H1 (cell line): ENCODE measurements around the gene OTUB1. TPM values are rescaled to one million over a fixed set of nuclear protein-coding genes. Genes with fewer than 3 reads are reported as not detected.
A peak's percentile ranks its signal among the peaks of the same experiment; 100 is the strongest.

Experiments
- CTCF ChIA-PET: fragments of 300-600 bp; sonication (Branson Sonifier 250); formaldehyde crosslinking; loops from one replicate; lab custom pipeline; 2021; ENCODE audit not compliant: partially characterized antibody; lab: Charles Lee
- POLR2A ChIA-PET: fragments of 300-600 bp; sonication (Branson Sonifier 250); formaldehyde crosslinking; loops from one replicate; lab custom pipeline; 2021; ENCODE audit warnings: inconsistent platforms; ENCODE audit not compliant: partially characterized antibody; lab: Charles Lee
- DNase-seq, 2 experiments: peaks; one replicate each; pipeline versions ENCODE4 v3.0.0 to v3.0.0-alpha.2; 2010 to 2022; ENCODE audit warnings: low spot score in 2 of 2, low read depth in 1 of 2, mixed read lengths in 1 of 2
- FAIRE-seq: peaks from 2 replicates; lab custom pipeline; 2011; peaks lifted over from hg19 to GRCh38; lab: Jason Lieb, UNC
- H2AFZ ChIP-seq: 2 replicates; pipeline ENCODE4 v1.8.1; 2012; ENCODE audit warnings: low read length, inconsistent platforms
- H2AK5ac ChIP-seq: 2 replicates; pipeline ENCODE4 v1.6.1; 2013; ENCODE audit warnings: low read depth, low read length
- H2BK120ac ChIP-seq: replicated peaks from 2 replicates; pipeline ENCODE3; 2013; ENCODE audit warnings: low read depth, low read length, inconsistent platforms
- H2BK12ac ChIP-seq: 2 replicates; pipeline ENCODE4 v1.6.1; 2013; ENCODE audit warnings: low read depth, low read length
- H2BK15ac ChIP-seq: 2 replicates; pipeline ENCODE4 v1.6.1; 2013; ENCODE audit warnings: low read length
- H2BK20ac ChIP-seq: 2 replicates; pipeline ENCODE4 v1.6.1; 2013; ENCODE audit warnings: low read length
- H2BK5ac ChIP-seq: 2 replicates; pipeline ENCODE4 v1.6.1; 2013; ENCODE audit warnings: low read depth, low read length
- H3K14ac ChIP-seq: 2 replicates; pipeline ENCODE4 v1.6.1; 2013; ENCODE audit warnings: inconsistent platforms; ENCODE audit not compliant: insufficient read length
- H3K18ac ChIP-seq: 2 replicates; pipeline ENCODE4 v1.6.1; 2013; ENCODE audit warnings: low read length; ENCODE audit errors: extremely low read depth
- H3K23ac ChIP-seq: 2 replicates; pipeline ENCODE4 v1.6.1; 2013; ENCODE audit warnings: inconsistent platforms; ENCODE audit not compliant: insufficient read length
- H3K23me2 ChIP-seq: 2 replicates; pipeline ENCODE4 v1.6.1; 2013; ENCODE audit warnings: low read depth, low read length
- H3K27ac ChIP-seq: 2 replicates; pipeline ENCODE4 v1.6.1; 2011; ENCODE audit warnings: low read depth, low read length, inconsistent platforms
- H3K27me3 ChIP-seq, 4 experiments: replicated peaks in 1 of 4; 1 replicate in 1 of 4; 2 replicates in 3 of 4; pipeline versions ENCODE4 v1.6.1 to v1.8.1; 2011 to 2013; ENCODE audit warnings: low read length in 3 of 4, mild to moderate bottlenecking in 3 of 4, inconsistent platforms in 2 of 4, mixed read lengths in 2 of 4, moderate library complexity in 1 of 4; ENCODE audit not compliant: control insufficient read depth in 3 of 4, insufficient read depth in 3 of 4; ENCODE audit errors: extremely low read depth in 1 of 4
- H3K36me3 ChIP-seq, 4 experiments: 2 replicates each; pipeline versions ENCODE4 v1.6.1 to v1.8.1; 2011 to 2013; ENCODE audit warnings: mild to moderate bottlenecking in 4 of 4, low read length in 3 of 4, moderate library complexity in 2 of 4, control low read depth in 1 of 4, inconsistent platforms in 1 of 4; ENCODE audit not compliant: insufficient read depth in 4 of 4, control insufficient read depth in 2 of 4
- H3K4ac ChIP-seq: replicated peaks from 2 replicates; pipeline ENCODE3; 2013; ENCODE audit warnings: low read length, low read depth, mixed read lengths, inconsistent platforms; ENCODE audit not compliant: insufficient read length
- H3K4me1 ChIP-seq, 4 experiments: replicated peaks in 1 of 4; 1 replicate in 1 of 4; 2 replicates in 3 of 4; pipeline versions ENCODE4 v1.6.1 to v1.8.1; 2011 to 2013; ENCODE audit warnings: low read length in 3 of 4, inconsistent platforms in 2 of 4, mixed read lengths in 1 of 4; ENCODE audit not compliant: insufficient read depth in 4 of 4, control insufficient read depth in 3 of 4
- H3K4me2 ChIP-seq, 2 experiments: 2 replicates each; pipeline versions ENCODE4 v1.6.1 to v1.8.1; 2011 to 2013; ENCODE audit warnings: low read depth in 2 of 2, low read length in 2 of 2, control low read depth in 1 of 2, inconsistent platforms in 1 of 2, mild to moderate bottlenecking in 1 of 2; ENCODE audit not compliant: insufficient read depth in 1 of 2
- H3K4me3 ChIP-seq, 4 experiments: fragments of 200-600, 300-600 bp in 1 of 4; sonication (generic), shearing (Covaris generic), sonication (Bioruptor Twin) in 1 of 4; 2 replicates each; pipeline versions ENCODE4 v1.5.1 to v1.8.1; 2011 to 2016; ENCODE audit warnings: low read length in 4 of 4, low read depth in 3 of 4, control low read depth in 2 of 4, inconsistent platforms in 2 of 4, mild to moderate bottlenecking in 2 of 4, mixed read lengths in 1 of 4, moderate library complexity in 1 of 4; ENCODE audit not compliant: insufficient read depth in 2 of 4; ENCODE audit errors: extremely low read depth in 1 of 4
- H3K56ac ChIP-seq: replicated peaks from 2 replicates; pipeline ENCODE3; 2013; ENCODE audit warnings: low read depth, mild to moderate bottlenecking, mixed read lengths, low read length, inconsistent platforms; ENCODE audit not compliant: insufficient read length
- H3K79me1 ChIP-seq: 2 replicates; pipeline ENCODE4 v1.6.1; 2013; ENCODE audit warnings: low read depth, low read length, control low read depth
- H3K79me2 ChIP-seq, 2 experiments: 2 replicates each; pipeline versions ENCODE4 v1.6.1 to v1.8.1; 2012 to 2013; ENCODE audit warnings: low read length in 2 of 2, mild to moderate bottlenecking in 2 of 2, inconsistent platforms in 1 of 2; ENCODE audit not compliant: insufficient read depth in 2 of 2, control insufficient read depth in 1 of 2
- H3K9ac ChIP-seq, 4 experiments: replicated peaks in 1 of 4; 1 replicate in 1 of 4; 2 replicates in 3 of 4; pipeline versions ENCODE4 v1.6.1 to v1.8.1; 2011 to 2013; ENCODE audit warnings: low read depth in 3 of 4, low read length in 3 of 4, control low read depth in 2 of 4, mild to moderate bottlenecking in 2 of 4, moderate library complexity in 2 of 4, inconsistent platforms in 1 of 4; ENCODE audit errors: extremely low read depth in 1 of 4
- H3K9me3 ChIP-seq, 2 experiments: 2 replicates each; pipeline versions ENCODE4 v1.6.1 to v1.8.1; 2012 to 2013; ENCODE audit warnings: mild to moderate bottlenecking in 2 of 2, moderate library complexity in 2 of 2, control low read depth in 1 of 2, inconsistent platforms in 1 of 2, low read depth in 1 of 2, low read length in 1 of 2, mixed read lengths in 1 of 2; ENCODE audit not compliant: insufficient read depth in 2 of 2
- H4K20me1 ChIP-seq, 2 experiments: replicated peaks in 1 of 2; 2 replicates each; pipeline versions ENCODE3 to v1.8.1; 2011 to 2013; ENCODE audit warnings: inconsistent platforms in 2 of 2, low read length in 2 of 2, mild to moderate bottlenecking in 1 of 2; ENCODE audit not compliant: insufficient read depth in 2 of 2, control insufficient read depth in 1 of 2
- H4K5ac ChIP-seq: 2 replicates; pipeline ENCODE4 v1.6.1; 2013; ENCODE audit warnings: low read length, low read depth, mixed read lengths, inconsistent platforms; ENCODE audit not compliant: insufficient read length
- H4K8ac ChIP-seq: 2 replicates; pipeline ENCODE4 v1.8.0; 2013; ENCODE audit warnings: mild to moderate bottlenecking, moderate library complexity, low read length, inconsistent platforms; ENCODE audit not compliant: insufficient read depth; ENCODE audit errors: extremely low read depth
- H4K91ac ChIP-seq: replicated peaks from 2 replicates; pipeline ENCODE3; 2013; ENCODE audit warnings: low read length, mixed read lengths, inconsistent platforms; ENCODE audit not compliant: insufficient read length
- EZH2 ChIP-seq: fragments of 200-600 bp; sonication (generic); IDR thresholded peaks from 2 replicates; pipeline ENCODE4 v1.7.1; 2012; ENCODE audit warnings: low read depth, mild to moderate bottlenecking, moderate library complexity, low read length, inconsistent platforms; ENCODE audit not compliant: severe bottlenecking
- KDM1A ChIP-seq: fragments of 200-600, 300-600 bp; sonication (generic); IDR thresholded peaks from 2 replicates; pipeline ENCODE4 v1.7.1; 2016; ENCODE audit warnings: mild to moderate bottlenecking, low read length, borderline replicate concordance
- KDM4A ChIP-seq: IDR thresholded peaks from one replicate; pipeline ENCODE4 v1.7.1; 2012; ENCODE audit warnings: low read depth, mild to moderate bottlenecking, moderate library complexity, low read length, inconsistent platforms; ENCODE audit not compliant: severe bottlenecking
- MAX ChIP-seq: IDR thresholded peaks from 2 replicates; pipeline ENCODE4 v1.6.1; 2012; ENCODE audit warnings: inconsistent platforms
- ZNF274 ChIP-seq: IDR thresholded peaks from 2 replicates; pipeline ENCODE4 v1.7.0; 2012; ENCODE audit warnings: low read length, borderline replicate concordance; ENCODE audit errors: extremely low read depth
- WGBS, 2 experiments: shearing (Covaris generic) in 1 of 2; methylation state at CpG; one replicate each; pipeline versions ENCODE4 v1.1.6 to v1.1.7; 2013 to 2015; ENCODE audit warnings: low lambda C conversion rate in 2 of 2, mixed read lengths in 2 of 2, inconsistent platforms in 1 of 2, low coverage in 1 of 2, missing lambda C conversion rate in 1 of 2; ENCODE audit not compliant: insufficient replicate concordance in 2 of 2, insufficient coverage in 1 of 2, insufficient read length in 1 of 2; ENCODE audit errors: extremely low coverage in 1 of 2, missing lambda C conversion rate in 1 of 2; 5-methylcytosine and 5-hydroxymethylcytosine counted together
- polyA plus RNA-seq, 7 experiments: library from polyadenylated mRNA; depleted of rRNA in 3 of 7; stranded (reverse) in 5 of 7; unstranded in 2 of 7; fragments of >200 nt in 5 of 7; fragments of 200-250 nt in 2 of 7; gene quantifications; 1 replicate in 5 of 7; 2 replicates in 1 of 7; 4 replicates in 1 of 7; pipeline versions ENCODE4 v1.2.1 to v1.2.3, GENCODE V29; 2011 to 2013; ENCODE audit warnings: missing spikeins in 2 of 7, mixed read lengths in 2 of 7
- total RNA-seq: library from RNA; stranded (reverse); fragmentation: NEBNext Ultra II Directional; extraction: Animal tissue kit (Norgen Biotek cat#: 25700); gene quantifications from 2 replicates; pipeline ENCODE4 v1.2.1, GENCODE V29; 2021

OTUB1 gene
- total and polyA plus RNA-seq, 2 of the 8 experiments (the other 6 are each of a cell fraction or from before 2014, with no cell fraction given): 110 to 274 TPM

- H2BK12ac ChIP-seq: peak overlapping the region; percentile 80; the same call in 1 of the 2 replicates
- peaks cover 11 to 31% of the 10 kb centered on the region in 2 experiments for H4K20me1 ChIP-seq
- H2BK20ac ChIP-seq: no peak overlapping the region
- H3K23ac ChIP-seq: no peak overlapping the region
- WGBS, 2 experiments: 93% methylated on average over 4 of the region's 4 CpGs; no CpG with 5 or more reads in 1 of the 2 experiments
- H3K4me1 ChIP-seq: peaks cover 5 to 17% (median 10%) of the 10 kb centered on the region in 4 experiments; a peak in 6 of 7 replicates
- H3K79me1 ChIP-seq: no peaks in the 10 kb centered on the region
- no peak overlapping the region for H2AFZ ChIP-seq
- H4K5ac ChIP-seq: no peak overlapping the region
- ChIA-PET CTCF (interaction anchor here (1.0 to 21.2 kb wide), 7 partner anchors 14 to 108 kb away, joined by 3 to 291 read pairs (median 25); no protein-coding TSS in a partner anchor), POLR2A (interaction anchor here (0.9 to 1.4 kb wide), 4 partner anchors 14 to 22 kb away, joined by 3 read pairs; no protein-coding TSS in a partner anchor)
- no peak overlapping the region for H3K4ac ChIP-seq
- no peaks in the 10 kb centered on the region for H3K79me2 ChIP-seq
- no peak overlapping the region for H3K56ac ChIP-seq
- peaks cover 7% of the 10 kb centered on the region; the same call in 1 of the 2 replicates for H3K23me2 ChIP-seq
- no peaks in the 10 kb centered on the region for H3K36me3 ChIP-seq
- H3K18ac ChIP-seq: no peak overlapping the region
- DNase-seq: no peak
- H3K9ac ChIP-seq: no peak overlapping the region
- H4K8ac ChIP-seq: no peak overlapping the region
- H2BK5ac ChIP-seq: no peak overlapping the region
- no peak overlapping the region; the same call in 1 of the 2 replicates for H2BK15ac ChIP-seq
- H3K4me3 ChIP-seq: no peak overlapping the region
- no peaks in the 10 kb centered on the region for H3K9me3 ChIP-seq
- H3K27ac ChIP-seq: no peak overlapping the region
- no peak overlapping the region for H3K14ac ChIP-seq
- H2AK5ac ChIP-seq: no peak overlapping the region
- H3K27me3 ChIP-seq: peaks cover 56 to 92% (median 86%) of the 10 kb centered on the region in 4 experiments
- no peak overlapping the region for H3K4me2 ChIP-seq
- H2BK120ac ChIP-seq: no peak overlapping the region
- H4K91ac ChIP-seq: no peak overlapping the region
- no peak for FAIRE-seq
- no peak for TF ChIP-seq EZH2
- TF ChIP-seq KDM4A: no peak
- no peak for TF ChIP-seq MAX
- no peak for TF ChIP-seq ZNF274
- TF ChIP-seq KDM1A: no peak
These were observed 52.3 kb downstream of the OTUB1 start for GRCh38 chr11:64038500-64038899.
